MCF 10A (cell line): ENCODE measurements around the gene ASB1. TPM values are rescaled to one million over a fixed set of nuclear protein-coding genes. Genes with fewer than 3 reads are reported as not detected.

Experiments
- BruUV-seq: library from RNA; stranded (reverse); fragments of 400-500 nt; replicated peaks from 2 replicates; lab custom pipeline; 2021; lab: Mats Ljungman, UMichigan
- CTCF ChIA-PET: fragments of 300-600 bp; sonication (Branson Sonifier 250); formaldehyde crosslinking; extraction: SDS; loops from one replicate; lab custom pipeline; 2021; ENCODE audit warnings: antibody characterized with exemption, inconsistent platforms; lab: Yijun Ruan, JAX
- POLR2A ChIA-PET: fragments of 300-600, 350-650 bp; sonication (Branson Sonifier 250); formaldehyde crosslinking; extraction: SDS; loops from one replicate; lab custom pipeline; 2020; ENCODE audit warnings: antibody characterized with exemption, inconsistent platforms; lab: Yijun Ruan, JAX
- DNase-seq: peaks from one replicate; pipeline ENCODE4 v3.0.0-alpha.2; 2018; ENCODE audit not compliant: unreplicated experiment
- H3K27ac Mint-ChIP-seq: one replicate; pipeline ENCODE4 v1.8.0; 2022; ENCODE audit warnings: mild to moderate bottlenecking, low read depth, mixed read lengths; ENCODE audit not compliant: unreplicated experiment
- H3K27me3 Mint-ChIP-seq: one replicate; pipeline ENCODE4 v1.8.0; 2022; ENCODE audit warnings: mixed read lengths; ENCODE audit not compliant: insufficient read depth, unreplicated experiment
- H3K36me3 Mint-ChIP-seq: one replicate; pipeline ENCODE4 v1.8.0; 2022; ENCODE audit warnings: mild to moderate bottlenecking, moderate library complexity, mixed read lengths; ENCODE audit not compliant: insufficient read depth, unreplicated experiment
- H3K4me1 Mint-ChIP-seq: one replicate; pipeline ENCODE4 v1.8.0; 2022; ENCODE audit warnings: mixed read lengths; ENCODE audit not compliant: insufficient read depth, unreplicated experiment
- H3K4me3 Mint-ChIP-seq: one replicate; pipeline ENCODE4 v1.8.0; 2022; ENCODE audit warnings: mild to moderate bottlenecking, moderate library complexity, mixed read lengths; ENCODE audit not compliant: unreplicated experiment
- H3K9me3 Mint-ChIP-seq: one replicate; pipeline ENCODE4 v1.8.0; 2022; ENCODE audit warnings: mixed read lengths; ENCODE audit not compliant: unreplicated experiment
- CTCF ChIP-seq: fragments of 200-600 bp; IDR thresholded peaks from one replicate; pipeline ENCODE4 v1.8.0; 2022; ENCODE audit warnings: antibody characterized with exemption, mild to moderate bottlenecking; ENCODE audit not compliant: unreplicated experiment
- intact Hi-C: fragments of 100-400 bp; cut with micrococcal nuclease; formaldehyde crosslinking; loops from 2 replicates; pipeline ENCODE4 v1.14.1; 2022
- total RNA-seq: library from RNA; stranded (reverse); gene quantifications from 2 replicates; pipeline ENCODE4 v1.2.3, GENCODE V29; 2022

Gene ASB1
- total RNA-seq, 1 experiment from 2014 or later: 104 TPM

GRCh38 chr2:238397356-238397755 is 29.4 kb upstream of the ASB1 start:
- Mint-ChIP-seq H3K4me1 (no peaks in the 10 kb centered on the region), H3K4me3 (no peak overlapping the region), H3K36me3 (peaks cover 27% of the 10 kb centered on the region), H3K9me3 (no peaks in the 10 kb centered on the region), H3K27ac (no peak overlapping the region), H3K27me3 (no peaks in the 10 kb centered on the region)
- no peak for TF ChIP-seq CTCF
- ChIA-PET CTCF (interaction anchor here (1.2 kb wide), 1 partner anchor 388 kb away, joined by 4 read pairs; no protein-coding TSS in a partner anchor), POLR2A (no interaction called here)
- BruUV-seq: no TSS peak
- intact Hi-C loops: no loop called here
- no peak for DNase-seq

- Mint-ChIP-seq H3K9me3 (no peaks in the 10 kb centered on the region), H3K4me1 (no peaks in the 10 kb centered on the region), H3K36me3 (peaks cover 27% of the 10 kb centered on the region), H3K4me3 (no peak overlapping the region), H3K27me3 (no peaks in the 10 kb centered on the region), H3K27ac (no peak overlapping the region)
- no TSS peak for BruUV-seq
- intact Hi-C loops: no loop called here
- no peak for DNase-seq
- no peak for TF ChIP-seq CTCF
- ChIA-PET POLR2A (interaction anchor here (0.9 kb wide), 1 partner anchor 9 kb away, joined by 4 read pairs; no protein-coding TSS in a partner anchor), CTCF (no interaction called here)
These were observed 28.1 kb upstream of the ASB1 start for GRCh38 chr2:238398577-238398976.

GRCh38 chr2:238399094-238399493 is 27.6 kb upstream of the ASB1 start:
- Mint-ChIP-seq H3K9me3 (no peaks in the 10 kb centered on the region), H3K27me3 (no peaks in the 10 kb centered on the region), H3K4me1 (no peaks in the 10 kb centered on the region), H3K36me3 (peaks cover 27% of the 10 kb centered on the region), H3K4me3 (no peak overlapping the region), H3K27ac (no peak overlapping the region)
- no peak for TF ChIP-seq CTCF
- BruUV-seq: TSS peak; percentile 54
- no peak for DNase-seq
- POLR2A ChIA-PET: interaction anchor here (0.9 kb wide), 1 partner anchor 9 kb away, joined by 4 read pairs; no protein-coding TSS in a partner anchor
- intact Hi-C loops: no loop called here
- CTCF ChIA-PET: no interaction called here

GRCh38 chr2:238401551-238401950 is 25.2 kb upstream of the ASB1 start:
- no peak overlapping the region for H3K27ac Mint-ChIP-seq
- no peaks in the 10 kb centered on the region for H3K9me3 Mint-ChIP-seq
- intact Hi-C loops: no loop called here
- H3K4me3 Mint-ChIP-seq: no peak overlapping the region
- POLR2A ChIA-PET: interaction anchor here (2.4 kb wide), 1 partner anchor 12 kb away, joined by 5 read pairs; no protein-coding TSS in a partner anchor
- TF ChIP-seq CTCF: no peak
- CTCF ChIA-PET: interaction anchor here (0.5 to 0.6 kb wide), 2 partner anchors 10 to 123 kb away, joined by 3 to 4 read pairs; no protein-coding TSS in a partner anchor
- BruUV-seq: no TSS peak
- no peaks in the 10 kb centered on the region for H3K4me1 Mint-ChIP-seq
- H3K27me3 Mint-ChIP-seq: no peaks in the 10 kb centered on the region
- peaks cover 27% of the 10 kb centered on the region for H3K36me3 Mint-ChIP-seq
- no peak for DNase-seq
